Hypothalamus (tissue), 51 donors: Measurements from ENCODE around the gene TINAGL1.

Source experiments
- DNase-seq, 51 donors: peaks; one replicate each; lab custom pipeline; 2025; lab: John Stamatoyannopoulos, UW

The TINAGL1 gene, protein sequence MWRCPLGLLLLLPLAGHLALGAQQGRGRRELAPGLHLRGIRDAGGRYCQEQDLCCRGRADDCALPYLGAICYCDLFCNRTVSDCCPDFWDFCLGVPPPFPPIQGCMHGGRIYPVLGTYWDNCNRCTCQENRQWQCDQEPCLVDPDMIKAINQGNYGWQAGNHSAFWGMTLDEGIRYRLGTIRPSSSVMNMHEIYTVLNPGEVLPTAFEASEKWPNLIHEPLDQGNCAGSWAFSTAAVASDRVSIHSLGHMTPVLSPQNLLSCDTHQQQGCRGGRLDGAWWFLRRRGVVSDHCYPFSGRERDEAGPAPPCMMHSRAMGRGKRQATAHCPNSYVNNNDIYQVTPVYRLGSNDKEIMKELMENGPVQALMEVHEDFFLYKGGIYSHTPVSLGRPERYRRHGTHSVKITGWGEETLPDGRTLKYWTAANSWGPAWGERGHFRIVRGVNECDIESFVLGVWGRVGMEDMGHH

DNA sequence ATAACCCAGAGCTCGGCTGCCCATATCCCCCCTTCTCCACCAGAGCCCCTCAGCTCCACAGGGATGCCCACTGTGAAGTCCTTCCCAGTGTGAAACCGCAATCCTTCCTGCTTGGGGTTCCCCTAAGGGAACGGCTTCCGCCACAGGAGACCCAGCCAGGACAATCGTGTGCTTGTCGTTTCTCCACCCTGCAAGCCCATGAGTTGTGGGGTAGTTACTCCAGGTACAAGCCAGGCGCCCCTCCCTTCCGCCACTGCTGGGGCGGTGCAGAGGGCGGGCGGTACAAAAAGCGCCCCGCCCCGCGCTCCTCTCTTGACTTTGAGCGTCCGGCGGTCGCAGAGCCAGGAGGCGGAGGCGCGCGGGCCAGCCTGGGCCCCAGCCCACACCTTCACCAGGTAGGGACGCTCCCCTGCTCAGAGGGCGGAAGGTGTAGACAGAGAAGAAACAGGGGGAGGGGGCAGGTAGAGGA lies at the start of gene TINAGL1:
TSS of gene TINAGL1 (plus strand) at position 315 of the 469 bp plus-strand sequence. CDS start 634 bp downstream, outside the sequence.
- DNase-seq = no peak

GRCh38 chr1:31529999-31530684 lies 46.2 kb upstream of the TINAGL1 start:
- no peak for DNase-seq

GRCh38 chr1:31531177-31531999 lies 44.9 kb upstream of the TINAGL1 start:
- no peak for DNase-seq

- no peak for DNase-seq
Observed at GRCh38 chr1:31532173-31532572, 44.1 kb upstream of the TINAGL1 start.

GRCh38 chr1:31535561-31535960 lies 40.8 kb upstream of the TINAGL1 start:
- DNase-seq = no peak

- DNase-seq = no peak
Observed at GRCh38 chr1:31539329-31539728, 37.0 kb upstream of the TINAGL1 start.

DNA sequence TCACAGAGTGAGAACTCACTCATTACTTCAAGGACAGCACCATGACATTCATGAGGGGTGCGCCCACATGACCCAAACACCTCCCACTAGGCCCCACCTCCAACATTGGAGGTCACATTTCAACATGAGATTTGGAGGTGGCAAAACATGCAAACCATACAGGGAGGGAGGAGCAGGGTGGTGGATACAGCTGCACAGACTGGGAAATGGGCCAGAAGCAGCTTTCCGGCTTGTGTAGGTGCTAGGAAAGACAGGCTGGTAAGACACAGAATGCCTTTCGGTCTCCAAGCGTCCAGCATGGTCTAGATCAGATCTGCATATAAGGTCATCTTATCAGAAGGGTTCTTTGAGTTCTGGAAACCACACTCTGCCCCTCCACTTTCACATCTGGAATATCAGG lies 35.1 kb upstream of the TINAGL1 start:
- peak in 1 of 51 donors; percentile 2 for DNase-seq

- DNase-seq = no peak
Observed at GRCh38 chr1:31545927-31546540, 30.3 kb upstream of the TINAGL1 start.

GRCh38 chr1:31548534-31548906 lies 27.8 kb upstream of the TINAGL1 start:
- DNase-seq = no peak

GRCh38 chr1:31548907-31549808 lies 27.2 kb upstream of the TINAGL1 start:
- DNase-seq = peak in 49 of 51 donors; percentile 11 to 93 (median 57)

- DNase-seq = no peak
Observed at GRCh38 chr1:31549809-31550620, 26.3 kb upstream of the TINAGL1 start.

- DNase-seq = no peak
Observed at GRCh38 chr1:31551208-31551607, 25.1 kb upstream of the TINAGL1 start.

- no peak for DNase-seq
Observed at GRCh38 chr1:31552489-31552888, 23.8 kb upstream of the TINAGL1 start.

- DNase-seq = no peak
Observed at GRCh38 chr1:31556481-31557006, 19.8 kb upstream of the TINAGL1 start.

GRCh38 chr1:31559715-31560114 lies 16.6 kb upstream of the TINAGL1 start:
- no peak for DNase-seq

DNA sequence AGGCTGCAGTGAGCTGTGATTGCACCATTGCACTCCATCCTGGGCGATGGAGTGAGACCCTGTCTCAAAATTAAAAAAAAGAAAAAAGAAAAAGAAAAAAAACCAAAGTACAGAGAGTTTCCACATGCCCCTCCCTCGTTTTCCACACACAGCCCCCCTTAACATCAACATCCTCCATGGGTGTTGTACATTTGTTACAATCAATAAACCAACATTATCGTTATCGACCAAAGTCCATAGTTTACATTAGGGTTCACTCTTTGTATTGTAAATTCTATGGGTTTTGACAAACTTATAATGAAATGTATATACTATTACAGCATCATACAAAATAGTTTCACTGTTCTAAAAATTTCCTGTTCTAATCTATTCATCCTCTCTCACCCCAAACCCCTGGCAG lies 15.9 kb upstream of the TINAGL1 start:
- no peak for DNase-seq

GRCh38 chr1:31562707-31563360 lies 13.5 kb upstream of the TINAGL1 start:
- DNase-seq = no peak

DNA sequence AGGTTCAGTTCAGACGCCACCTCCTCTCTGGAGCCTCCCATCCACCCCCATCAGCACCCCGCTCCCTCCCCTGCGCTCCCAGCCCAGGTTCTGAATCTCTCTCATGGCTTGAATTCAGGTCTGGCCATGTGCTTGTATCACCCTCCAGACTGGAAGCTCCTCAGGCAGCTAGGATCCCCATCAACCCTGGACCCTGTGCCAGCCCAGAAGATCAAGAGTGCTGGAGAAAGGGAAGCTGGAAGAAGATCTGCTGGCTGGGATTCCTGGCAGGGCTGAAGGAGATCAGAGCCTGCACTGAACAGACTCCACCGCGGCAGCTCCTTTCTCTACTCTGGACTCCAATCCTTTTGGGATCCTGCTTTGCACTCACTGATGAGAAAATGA lies 11.7 kb upstream of the TINAGL1 start:
- no peak for DNase-seq
